Inflammatory macrophage treated with lipopolysaccharide for 1 hour (primary cell): ENCODE measurements around the gene LHFPL6.
"Not testable (repeated sequence)": the region's sequence is repeated elsewhere in the genome, so short reads cannot be mapped to it uniquely, and the experiment has no call there.

Experiments used
- DNase-seq, 2 donors: peaks; one replicate each; pipeline ENCODE4 v3.0.0-alpha.2; 2020 to 2022

Gene LHFPL6

DNA sequence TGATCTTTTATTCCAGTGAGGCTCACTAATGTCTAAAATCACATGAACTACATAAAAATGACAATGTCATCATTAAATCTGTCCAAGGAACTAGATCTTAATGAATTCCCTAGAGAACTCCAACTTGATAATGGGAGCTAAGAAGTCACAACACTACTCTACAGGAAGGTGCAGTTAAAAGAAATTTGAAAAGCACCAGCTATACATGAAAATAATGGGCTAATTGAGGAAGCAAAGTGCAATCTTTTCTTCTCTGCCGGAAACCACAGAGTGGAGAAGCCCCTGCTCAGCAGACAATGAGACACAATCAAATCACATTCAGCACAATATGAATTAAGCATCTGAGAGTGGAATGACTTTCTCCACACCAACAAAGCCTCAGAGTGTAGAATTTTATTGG is 261.7 kb downstream of the LHFPL6 start:
- no peak for DNase-seq

- not testable (repeated sequence) for DNase-seq
Measured at GRCh38 chr13:39338114-39338513, 264.9 kb downstream of the LHFPL6 start.

DNA sequence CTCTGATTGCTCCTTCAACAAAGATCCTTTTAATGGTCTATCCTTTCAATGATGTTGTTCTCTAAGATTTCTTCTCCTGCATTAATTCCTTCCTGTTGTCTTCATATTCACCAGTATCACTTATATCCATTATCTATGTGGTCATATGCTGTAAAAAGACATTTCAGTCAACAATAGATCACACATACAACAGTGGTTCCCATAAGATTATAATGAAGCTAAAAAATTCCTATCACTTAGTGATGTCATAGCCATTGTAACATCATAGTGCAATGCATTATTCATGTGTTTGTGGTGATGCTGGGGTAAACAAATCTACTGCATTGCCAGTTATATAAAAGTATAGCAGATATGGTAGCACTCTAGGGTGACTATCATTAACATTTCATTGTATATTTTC is 266.1 kb downstream of the LHFPL6 start:
- no peak for DNase-seq

DNA sequence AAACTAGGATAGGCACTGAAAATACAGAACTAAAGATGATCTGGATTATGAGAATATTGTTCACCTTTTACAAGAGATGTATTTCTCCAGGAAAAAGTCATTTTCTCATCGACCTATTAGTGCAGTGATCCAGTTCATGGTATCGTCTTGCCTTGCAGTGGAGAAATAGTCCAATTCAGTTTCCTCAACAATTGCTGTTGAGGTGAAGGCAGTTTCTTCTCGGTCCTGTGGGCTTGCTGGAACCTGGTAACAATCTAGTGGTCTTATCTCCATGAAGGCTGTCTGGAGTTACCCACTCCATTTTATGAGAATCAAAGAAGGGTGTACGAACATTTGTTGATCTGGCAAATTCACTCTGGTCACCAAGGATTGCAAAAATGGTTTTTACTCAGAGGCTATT is 266.8 kb downstream of the LHFPL6 start:
- DNase-seq, result no peak

GRCh38 chr13:39335721-39336120 is 267.3 kb downstream of the LHFPL6 start:
- DNase-seq, result no peak

DNA sequence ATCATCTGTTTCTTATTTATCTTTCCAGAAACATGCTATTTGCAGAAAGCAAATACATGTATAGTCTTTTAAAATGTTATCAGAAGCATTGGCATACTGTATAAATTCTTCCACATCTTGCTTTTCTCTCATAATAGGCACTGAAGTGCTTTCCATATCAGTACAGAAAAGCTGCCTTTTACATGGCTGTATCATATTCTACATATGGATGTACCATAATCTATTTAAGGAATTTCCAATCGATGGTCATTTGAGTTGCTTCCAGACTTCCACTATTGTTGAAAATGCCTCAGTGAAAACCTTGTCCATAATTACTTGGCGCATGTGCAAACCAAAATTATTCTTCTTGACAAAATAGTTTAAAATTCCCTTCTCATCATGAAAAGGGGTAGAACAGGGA is 272.5 kb downstream of the LHFPL6 start:
- no peak for DNase-seq

- DNase-seq, result no peak
Measured at GRCh38 chr13:39329182-39329639, 273.8 kb downstream of the LHFPL6 start.

DNA sequence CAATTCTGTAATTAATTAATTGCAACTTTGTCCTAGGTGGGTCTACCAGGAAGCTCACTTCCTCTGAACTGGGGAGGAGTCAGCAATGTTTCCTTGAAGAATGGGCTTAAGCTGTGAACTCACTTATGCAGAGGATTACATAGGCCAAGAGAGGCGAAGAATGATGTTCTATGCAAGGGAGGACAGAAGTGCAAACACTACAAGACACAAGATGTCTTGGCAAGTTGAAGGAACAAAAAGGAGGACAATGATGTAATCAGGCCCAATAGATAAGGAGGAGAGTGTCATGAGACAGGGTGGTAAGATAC is 275.9 kb downstream of the LHFPL6 start:
- no peak for DNase-seq

GRCh38 chr13:39326469-39327171 is 276.4 kb downstream of the LHFPL6 start:
- no peak for DNase-seq

DNA sequence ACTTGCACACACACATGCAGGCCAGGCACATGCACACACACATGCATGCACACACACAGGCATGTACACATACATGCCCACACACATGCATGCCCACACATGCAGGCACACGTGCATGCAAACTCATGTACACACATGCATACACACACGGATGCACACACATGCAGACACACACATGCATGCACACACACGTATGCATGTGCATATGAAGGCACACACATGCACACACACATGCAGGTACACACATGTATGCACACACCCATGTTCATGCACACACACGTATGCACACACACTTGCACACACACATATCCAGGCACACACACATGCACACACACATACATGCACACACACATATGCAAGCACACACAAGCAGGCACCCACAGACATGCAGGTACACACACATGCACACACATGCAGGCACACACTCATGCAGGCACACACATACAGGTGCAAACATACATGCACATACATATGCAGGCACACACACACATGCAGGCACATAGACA is 278.1 kb downstream of the LHFPL6 start:
- DNase-seq, result no peak

GRCh38 chr13:39322836-39323585 is 280.0 kb downstream of the LHFPL6 start:
- DNase-seq, result no peak

DNA sequence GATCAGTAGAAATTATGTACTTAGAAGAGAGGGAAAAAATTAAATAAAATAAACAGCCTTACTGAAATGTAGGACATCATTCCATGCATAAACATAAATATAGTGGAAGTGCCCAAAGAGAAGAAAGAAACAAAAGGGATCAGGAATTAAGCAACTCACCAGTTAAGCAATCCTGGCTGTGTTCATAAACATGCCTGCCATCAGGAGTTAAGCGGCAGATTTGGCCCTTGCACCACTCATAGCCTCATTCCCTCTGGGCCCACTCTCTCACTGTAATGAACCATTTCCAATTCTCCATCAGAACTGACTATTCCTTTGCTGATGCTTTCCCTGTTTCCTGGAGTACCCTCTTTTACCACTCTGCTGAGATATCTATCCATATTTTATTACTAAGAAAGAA is 281.4 kb downstream of the LHFPL6 start:
- peak; percentile 28 to 31 for DNase-seq

- no peak for DNase-seq
Measured at GRCh38 chr13:39318161-39318560, 284.8 kb downstream of the LHFPL6 start.

- DNase-seq, result no peak
Measured at GRCh38 chr13:39317291-39317690, 285.7 kb downstream of the LHFPL6 start.

- DNase-seq, result peak; percentile 17 to 50
Measured at GRCh38 chr13:39315796-39316195, 287.2 kb downstream of the LHFPL6 start.

DNA sequence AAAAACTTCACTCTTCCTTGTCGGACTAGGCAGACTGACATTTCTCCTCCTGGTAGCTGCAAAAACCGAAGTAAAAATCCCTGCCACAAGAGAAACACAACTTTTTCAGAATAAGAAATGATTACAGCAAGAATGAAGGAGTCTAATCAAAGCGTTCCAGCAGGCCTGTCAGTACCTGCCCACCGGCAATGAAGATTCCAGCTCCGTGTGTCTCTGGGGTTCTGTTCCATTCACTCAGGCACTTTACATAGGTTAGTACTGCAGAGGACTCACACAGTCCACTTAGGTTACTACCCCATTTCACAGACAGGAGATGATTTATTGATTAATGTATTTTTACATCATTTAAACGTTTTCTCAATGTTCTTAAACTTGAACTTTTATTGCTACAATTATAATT is 289.3 kb downstream of the LHFPL6 start:
- DNase-seq, result no peak

DNA sequence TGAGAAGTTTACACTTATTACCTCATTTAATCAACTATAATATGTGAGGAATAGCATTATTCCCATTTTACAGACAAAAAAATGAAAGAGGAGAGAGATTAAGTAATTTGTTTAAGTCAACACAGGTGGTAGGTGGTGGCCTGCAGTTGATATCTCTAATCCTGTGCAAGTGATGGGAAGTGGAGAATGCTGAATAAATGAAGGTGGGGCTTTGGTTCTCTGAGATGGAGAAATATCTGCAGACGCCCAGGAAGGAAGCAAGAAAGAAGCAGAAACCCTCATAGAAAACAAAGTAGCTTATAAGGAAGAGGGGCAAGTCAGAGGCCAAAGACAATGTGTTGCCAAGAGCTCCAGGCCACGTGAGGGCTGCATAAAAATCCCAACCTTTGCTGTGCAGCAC is 290.4 kb downstream of the LHFPL6 start:
- DNase-seq, result no peak

DNA sequence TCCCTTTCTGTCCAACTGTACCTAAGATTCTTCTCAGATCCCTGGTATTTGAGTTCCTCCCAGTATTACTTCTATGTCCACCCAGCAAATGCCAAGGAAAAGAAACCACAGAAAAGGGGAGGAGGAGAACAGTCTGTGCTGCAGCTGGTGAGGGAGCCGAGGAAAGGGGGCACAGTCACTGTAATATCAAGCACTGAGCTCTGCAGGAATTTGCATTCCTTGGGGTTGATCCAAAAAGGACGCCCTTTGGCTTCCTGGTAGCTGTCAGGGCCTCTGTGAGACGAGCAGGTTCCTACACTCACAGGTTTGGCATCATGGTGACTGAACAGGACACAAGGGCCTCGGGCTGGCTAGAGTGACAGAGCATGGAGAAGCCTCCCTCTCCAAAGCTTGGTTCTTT is 291.4 kb downstream of the LHFPL6 start:
- no peak for DNase-seq

DNA sequence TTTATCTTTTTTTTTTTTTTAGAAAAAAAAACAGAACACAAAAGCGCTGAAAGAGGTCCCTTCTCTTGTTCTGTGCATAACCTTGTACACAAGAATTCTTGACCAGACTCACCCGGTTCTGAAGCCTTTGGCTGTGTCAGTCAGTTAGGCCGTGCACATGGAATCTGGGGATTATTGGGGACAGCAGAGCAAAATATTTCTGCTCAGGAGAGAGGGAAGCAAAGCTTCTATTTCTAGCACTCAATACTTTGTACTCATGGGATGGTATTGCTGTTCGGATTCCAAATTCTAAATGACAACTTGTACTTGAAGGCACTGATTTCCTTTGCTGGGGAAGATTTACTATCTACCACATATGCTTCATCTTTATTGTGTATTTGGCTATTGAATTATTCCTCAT is 292.0 kb downstream of the LHFPL6 start:
- no peak for DNase-seq

DNA sequence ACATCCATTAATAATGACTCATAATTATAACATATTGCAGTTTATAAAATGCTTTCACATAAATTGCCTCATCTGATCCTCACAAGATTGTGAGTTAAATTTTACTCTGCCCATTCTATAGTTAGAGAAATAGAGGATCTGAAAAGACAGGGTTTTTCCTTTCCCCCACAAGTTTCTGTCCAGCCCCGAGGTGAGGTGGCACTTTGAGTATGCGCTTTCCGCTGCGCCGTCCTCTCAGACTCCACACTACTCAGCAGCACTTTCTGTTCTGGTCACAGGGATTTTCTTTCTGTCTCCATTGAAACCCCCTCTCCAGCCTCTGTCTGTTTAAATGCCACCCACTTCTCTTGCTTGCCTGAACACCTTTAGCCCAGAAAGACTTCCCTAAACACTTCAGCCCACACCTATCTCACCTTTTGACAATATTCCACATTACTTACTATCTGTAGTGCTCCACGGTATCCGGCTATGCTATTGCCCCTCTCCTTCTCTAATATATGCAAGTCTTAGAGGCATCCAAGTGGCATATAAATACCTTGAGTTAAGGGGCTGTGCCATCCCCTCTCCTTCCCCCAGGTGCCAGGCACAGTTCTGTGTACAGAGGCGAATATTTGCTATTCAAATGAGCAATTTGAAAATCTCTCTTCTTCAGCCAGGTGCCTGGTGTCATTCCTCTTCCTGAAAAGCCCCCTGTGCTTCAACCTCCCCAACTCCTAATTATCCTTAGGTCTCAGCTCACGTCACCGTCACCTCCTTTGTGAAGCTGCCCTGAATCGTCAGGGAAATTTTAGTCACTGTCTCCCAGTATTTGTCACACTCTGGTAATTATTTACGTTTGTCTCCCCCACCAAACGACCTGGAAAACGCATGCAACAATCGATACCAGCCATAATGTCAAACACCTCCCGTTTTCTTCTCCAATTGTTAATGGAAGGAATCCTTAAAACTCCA is 296.1 kb downstream of the LHFPL6 start:
- DNase-seq, result no peak

DNA sequence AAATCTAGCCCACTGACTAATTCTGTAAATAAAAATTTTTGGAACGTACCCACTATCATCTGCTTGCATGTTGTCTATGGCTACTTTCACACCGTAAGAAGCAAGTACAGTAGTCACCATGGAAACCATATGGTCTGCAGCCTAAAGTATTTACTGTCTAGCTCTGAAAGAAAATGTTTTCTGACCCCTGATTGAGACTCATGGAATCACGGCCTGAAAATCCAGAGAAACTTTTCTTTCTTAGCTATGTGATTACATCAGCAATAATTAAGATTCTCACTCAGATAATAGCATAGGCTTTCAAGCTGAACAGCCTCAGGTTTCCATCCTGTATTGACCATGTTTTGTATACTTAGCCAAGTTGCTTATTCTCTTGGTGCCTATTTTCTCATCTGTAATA is 300.2 kb downstream of the LHFPL6 start:
- no peak for DNase-seq

GRCh38 chr13:39298951-39299350 is 304.0 kb downstream of the LHFPL6 start:
- DNase-seq, result no peak

DNA sequence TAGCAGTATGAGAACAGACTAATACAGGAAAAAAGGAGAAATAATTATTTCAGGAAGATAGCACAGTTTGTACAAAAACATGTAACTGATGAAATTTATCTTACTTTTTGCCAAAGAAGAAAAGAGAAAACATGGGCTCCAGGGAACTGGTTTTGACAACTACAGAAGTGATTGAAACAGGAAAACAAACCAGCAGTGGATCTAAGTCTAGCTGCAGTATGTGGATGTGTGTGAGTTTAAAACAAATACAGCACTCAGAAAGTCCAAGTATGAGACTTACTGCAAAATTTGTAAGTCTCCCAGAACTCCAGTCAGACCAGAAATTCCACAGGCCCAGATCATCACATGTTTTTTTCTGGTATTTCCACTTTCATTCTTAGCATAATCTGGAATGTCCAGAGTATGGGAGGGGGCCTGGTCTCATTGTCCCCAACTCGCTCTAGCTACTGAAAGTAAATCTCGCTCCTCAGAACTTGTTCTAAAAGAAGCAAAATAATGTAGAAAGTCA is 305.3 kb downstream of the LHFPL6 start:
- DNase-seq, result no peak
